Measurements from ENCODE around the gene ZNF521.

The ZNF521 gene

GRCh38 chr18:25364732-25365131 lies 12.8 kb upstream of the ZNF521 start:
- no peak for DNase-seq (ENCODE audit: low read depth)
- TF ChIP-seq CTCF (IDR thresholded peaks at IDR 0.05; ENCODE audit: insufficient read depth, low read depth, low read length, missing control alignments), result no peak
- H3K4me3 ChIP-seq (ENCODE audit: low read length), result no peak overlapping the region

DNA sequence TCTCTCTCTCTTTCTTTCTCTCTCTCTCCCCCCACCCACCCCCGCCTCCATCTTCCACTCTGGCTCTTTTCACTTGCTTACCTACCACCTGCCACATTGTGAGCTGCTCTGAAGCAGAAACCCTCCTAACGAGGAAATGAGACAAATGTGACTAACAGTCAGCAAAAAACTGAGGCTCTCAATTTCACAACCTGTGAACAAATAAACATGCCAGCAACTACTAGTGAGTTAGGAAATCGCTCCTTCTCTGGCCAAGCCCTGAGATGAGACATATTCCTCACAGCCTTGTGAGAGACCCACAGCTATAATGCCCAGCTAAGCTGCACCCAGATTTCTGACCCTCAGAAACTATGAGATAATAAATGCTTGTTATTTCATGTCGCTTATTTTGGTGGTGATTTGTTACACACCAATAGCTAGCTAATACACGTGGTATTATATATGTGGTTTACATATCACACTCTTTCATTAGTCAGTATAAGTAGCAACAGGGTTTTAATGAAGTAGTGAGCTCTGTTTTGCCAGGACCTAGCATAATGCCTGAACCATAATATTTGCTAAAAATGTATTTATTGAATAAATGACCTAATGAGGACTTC lies 8.4 kb upstream of the ZNF521 start:
- TF ChIP-seq CTCF (IDR thresholded peaks at IDR 0.05; ENCODE audit: insufficient read depth, low read depth, low read length, missing control alignments), result no peak
- no peak overlapping the region for H3K4me3 ChIP-seq (ENCODE audit: low read length)
- peak; percentile 33 for DNase-seq (ENCODE audit: low read depth)

DNA sequence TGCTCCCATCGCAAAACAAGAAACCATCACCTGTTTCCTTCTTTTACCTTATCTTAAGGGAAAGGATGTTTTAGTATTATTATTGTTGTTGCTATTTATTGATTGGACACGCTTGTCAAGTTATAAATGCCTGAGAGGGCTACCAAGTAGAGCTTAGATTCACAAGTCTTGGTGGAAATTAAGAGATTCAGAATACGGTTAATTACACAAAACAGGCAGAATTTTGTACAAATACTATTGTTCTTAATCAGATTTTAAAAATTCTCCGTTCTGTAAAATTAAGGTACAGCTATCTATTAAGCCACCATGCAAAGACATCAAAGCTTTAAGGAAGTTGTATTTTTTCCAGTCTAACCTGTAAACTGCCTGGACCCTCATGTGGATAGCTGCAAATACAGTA lies 1.1 kb upstream of the ZNF521 start:
- no peak for TF ChIP-seq CTCF (IDR thresholded peaks at IDR 0.05; ENCODE audit: insufficient read depth, low read depth, low read length, missing control alignments)
- DNase-seq (ENCODE audit: low read depth), result no peak
- no peak overlapping the region for H3K4me3 ChIP-seq (ENCODE audit: low read length)

DNA sequence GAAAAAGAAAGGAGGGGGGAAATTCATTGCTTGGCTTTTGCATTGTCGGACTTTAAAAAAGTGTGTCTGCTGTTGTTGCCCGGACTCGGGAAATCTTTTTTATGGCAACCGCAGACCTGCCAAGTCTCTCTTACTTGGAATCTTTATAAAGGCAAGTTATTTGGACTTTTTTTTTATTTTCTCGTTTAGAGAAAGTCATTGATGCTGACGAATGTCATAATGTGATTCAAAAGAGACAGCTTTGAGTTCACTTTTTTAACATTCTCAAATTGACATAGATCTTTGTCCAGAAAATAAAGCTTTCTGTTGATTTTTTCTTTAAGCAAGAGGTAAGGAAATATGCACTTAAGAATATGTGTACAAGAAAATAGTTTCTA lies 651 bp upstream of the ZNF521 start:
- peak overlapping the region; percentile 18 for H3K4me3 ChIP-seq (ENCODE audit: low read length)
- DNase-seq (ENCODE audit: low read depth), result no peak
- TF ChIP-seq CTCF (IDR thresholded peaks at IDR 0.05; ENCODE audit: insufficient read depth, low read depth, low read length, missing control alignments), result no peak

- no peak for TF ChIP-seq CTCF (IDR thresholded peaks at IDR 0.05; ENCODE audit: insufficient read depth, low read depth, low read length, missing control alignments)
- H3K4me3 ChIP-seq (ENCODE audit: low read length), result peak overlapping the region; percentile 58
These were observed 638 bp downstream of the ZNF521 start for GRCh38 chr18:25351280-25351775.

GRCh38 chr18:25350489-25351251 lies 1.3 kb downstream of the ZNF521 start:
- peak; percentile 6 for DNase-seq (ENCODE audit: low read depth)

More at GRCh38 chr18:25351280-25351775, 638 bp downstream of the ZNF521 start:
- DNase-seq (ENCODE audit: low read depth), result no peak

More at GRCh38 chr18:25350489-25351251, 1.3 kb downstream of the ZNF521 start:
- no peak for TF ChIP-seq CTCF (IDR thresholded peaks at IDR 0.05; ENCODE audit: insufficient read depth, low read depth, low read length, missing control alignments)
- peak overlapping the region; percentile 58 for H3K4me3 ChIP-seq (ENCODE audit: low read length)

Measured in epithelial cell of esophagus (primary cell).